ENCODE results near the gene SLC7A14. TPM values are rescaled to one million over a fixed set of nuclear protein-coding genes. Genes with fewer than 3 reads are reported as not detected.
A peak's percentile ranks its signal among the peaks of the same experiment; 100 is the strongest.

SLC7A14 gene
- total and polyA plus RNA-seq, 10 of the 15 experiments (the other 5 are each of a cell fraction or from before 2014, with no cell fraction given): not detected

GRCh38 chr3:170425491-170426239 lies 160.2 kb downstream of the SLC7A14 start:
- RAD21 ChIA-PET (ENCODE audit: unreplicated experiment): no interaction called here
- CTCF ChIA-PET: interaction anchor here (2.0 kb wide), 1 partner anchor 12 kb away, joined by 8 read pairs; no protein-coding TSS in a partner anchor
- no peak for FAIRE-seq
- in situ Hi-C loops (cut with MboI) (no loop called here), intact Hi-C loops (cut with micrococcal nuclease; ENCODE audit: unreplicated experiment) (loop anchor here (5.0 kb wide), 1 partner anchor 207 kb away; no protein-coding TSS in a partner anchor)
- no peak for DNase-seq (ENCODE audit: low read depth, low spot score)
- Histone ChIP-seq H3K9me3 (replicated peaks; ENCODE audit: control insufficient read depth, insufficient read depth, low read length) (no peaks in the 10 kb centered on the region), H4K20me1 (ENCODE audit: control insufficient read depth, insufficient read depth) (no peaks in the 10 kb centered on the region; the same call in 1 of the 2 replicates), H3K4me3 (no peak overlapping the region), H3K36me3 (ENCODE audit: control insufficient read depth in 2 of 2, insufficient read depth in 2 of 2, low read length in 1 of 2) (no peaks in the 10 kb centered on the region), H3K27me3 (replicated peaks in 1 of 2; ENCODE audit: control insufficient read depth in 2 of 2, insufficient read depth in 2 of 2, low read length in 1 of 2) (no peaks in the 10 kb centered on the region; a peak in 1 of 4 replicates), H3K4me2 (ENCODE audit: control insufficient read depth, insufficient read depth) (no peak overlapping the region), H3K79me2 (ENCODE audit: control insufficient read depth, insufficient read depth, low read length) (no peaks in the 10 kb centered on the region), H2AFZ (ENCODE audit: control insufficient read depth, low read depth, low read length) (no peak overlapping the region), H3K4me1 (ENCODE audit: control insufficient read depth, insufficient read depth, low read length) (peaks cover 16% of the 10 kb centered on the region), H3K27ac (ENCODE audit: control insufficient read depth, insufficient read depth) (no peak overlapping the region), H3K9ac (ENCODE audit: control insufficient read depth, insufficient read depth, low read length) (no peak overlapping the region)
- 0 out of 3 replicates have a peak, but pooled peaks have one; percentile 20 for ATAC-seq
- 61% methylated on average over 11 of the region's 11 CpGs for WGBS (ENCODE audit: insufficient coverage, insufficient replicate concordance, low lambda C conversion rate, missing lambda C conversion rate)
- SMC1A ChIA-PET (ENCODE audit: uncharacterized antibody, unreplicated experiment): interaction anchor here (0.8 to 1.3 kb wide), 3 partner anchors 10 to 49 kb away, joined by 3 read pairs; no protein-coding TSS in a partner anchor
- POLR2A ChIA-PET: no interaction called here
- BruUV-seq (replicated peaks): no TSS peak
- TF ChIP-seq TCF3 (IDR thresholded peaks at IDR 0.05; ENCODE audit: borderline replicate concordance, insufficient read depth, low read depth, low read length) (no peak), CHD4 (IDR thresholded peaks at IDR 0.05) (no peak), SIN3A (IDR thresholded peaks at IDR 0.05; ENCODE audit: low read depth, low read length) (no peak), NKRF (conservative IDR thresholded peaks at IDR 0.05) (no peak), NFXL1 (IDR thresholded peaks at IDR 0.05; ENCODE audit: borderline replicate concordance) (no peak), HDGF (IDR thresholded peaks at IDR 0.05) (no peak), RBBP5 (conservative IDR thresholded peaks at IDR 0.05) (no peak), CREM (IDR thresholded peaks at IDR 0.05; ENCODE audit: low read depth) (no peak), CTCF (IDR thresholded peaks at IDR 0.05 in 2 of 3, conservative IDR thresholded peaks at IDR 0.05 in 1 of 3; ENCODE audit: control insufficient read depth in 2 of 3, extremely low read depth in 1 of 3, insufficient read depth in 1 of 3, low read depth in 3 of 3, low read length in 3 of 3) (no peak), RAD21 (IDR thresholded peaks at IDR 0.05; ENCODE audit: insufficient read depth, low read depth, low read length) (no peak), HDAC6 (IDR thresholded peaks at IDR 0.05; ENCODE audit: unreplicated experiment) (no peak), CUX1 (IDR thresholded peaks at IDR 0.05; ENCODE audit: insufficient replicate concordance, low read depth, low read length) (no peak), TARDBP (IDR thresholded peaks at IDR 0.05; ENCODE audit: borderline replicate concordance) (no peak), NR2C1 (IDR thresholded peaks at IDR 0.05) (no peak), BACH1 (IDR thresholded peaks at IDR 0.05; ENCODE audit: borderline replicate concordance) (no peak)
